Ascending aorta (tissue), 2 donors: Measurements from ENCODE around the gene ASXL2. TPM values are rescaled to one million over a fixed set of nuclear protein-coding genes. Genes with fewer than 3 reads are reported as not detected.

Experiments used
- DNase-seq, 2 donors: peaks; one replicate each; pipeline ENCODE4 v3.0.0-alpha.2; 2019; ENCODE audit warnings: low spot score in 2 of 2
- H3K27ac ChIP-seq, 2 donors: fragments of 200-600 bp; sonication (generic); one replicate each; pipeline ENCODE4 v1.5.1; 2016 to 2017; ENCODE audit warnings: mild to moderate bottlenecking in 1 of 2
- H3K27me3 ChIP-seq: fragments of 200-600 bp; sonication (generic); one replicate; pipeline ENCODE4 v1.5.1; 2017
- H3K36me3 ChIP-seq, 2 donors: fragments of 200-600 bp; sonication (generic); one replicate each; pipeline ENCODE4 v1.5.1; 2016
- H3K4me1 ChIP-seq, 2 donors: fragments of 200-600 bp; sonication (generic); one replicate each; pipeline ENCODE4 v1.5.1; 2016 to 2017; ENCODE audit warnings: mild to moderate bottlenecking in 1 of 2
- H3K4me3 ChIP-seq, 2 donors: fragments of 200-600 bp; sonication (generic); one replicate each; pipeline ENCODE4 v1.5.1; 2016 to 2017; ENCODE audit warnings: mild to moderate bottlenecking in 1 of 2
- H3K9me3 ChIP-seq, 2 donors: fragments of 200-600 bp; sonication (generic); one replicate each; pipeline ENCODE4 v1.5.1; 2016
- intact Hi-C: fragments of 100-400 bp; cut with DNase I; formaldehyde crosslinking; loops from one replicate; pipeline ENCODE4 v1.15.1; 2023
- total RNA-seq: library from RNA; depleted of rRNA; stranded (reverse); fragments of >200 nt; gene quantifications from one replicate; pipeline ENCODE4 v1.1.0, GENCODE V29; 2016
- TF ChIP-seq, protein P1 (sequence below), 3 experiments: fragments of 200-600 bp in 2 of 3; fragments of 450-650 bp in 1 of 3; sonication (generic) in 2 of 3; IDR thresholded peaks; one replicate each; pipeline ENCODE4 v1.5.1; 2016 to 2019; ENCODE audit warnings: antibody characterized with exemption in 3 of 3, mild to moderate bottlenecking in 1 of 3, moderate library complexity in 1 of 3

Gene ASXL2
- total RNA-seq, 1 donor from 2014 or later = 8.7 TPM

DNA sequence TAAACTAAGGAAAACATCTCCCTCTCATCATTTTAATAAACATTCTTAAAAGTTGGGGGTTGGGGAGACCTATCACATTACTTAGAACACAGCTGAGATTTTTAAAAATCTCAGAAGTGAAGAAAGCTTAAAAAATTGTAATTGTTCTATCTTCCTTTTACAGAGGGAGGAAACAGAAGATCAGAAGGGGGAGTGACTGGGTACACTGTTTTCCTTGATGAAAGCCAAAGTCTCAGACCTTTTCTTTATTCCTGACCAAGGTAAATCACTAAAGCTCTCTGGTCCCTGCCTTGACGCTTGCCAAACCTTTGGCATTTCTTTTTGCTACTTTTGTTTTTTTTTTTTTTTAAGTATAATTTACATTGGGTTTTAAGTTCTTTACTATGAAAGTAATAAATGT lies 119.9 kb downstream of the ASXL2 start:
- no peak overlapping the region for H3K27ac ChIP-seq
- intact Hi-C loops = no loop called here
- no peaks in the 10 kb centered on the region for H3K9me3 ChIP-seq
- TF ChIP-seq, protein P1, sequence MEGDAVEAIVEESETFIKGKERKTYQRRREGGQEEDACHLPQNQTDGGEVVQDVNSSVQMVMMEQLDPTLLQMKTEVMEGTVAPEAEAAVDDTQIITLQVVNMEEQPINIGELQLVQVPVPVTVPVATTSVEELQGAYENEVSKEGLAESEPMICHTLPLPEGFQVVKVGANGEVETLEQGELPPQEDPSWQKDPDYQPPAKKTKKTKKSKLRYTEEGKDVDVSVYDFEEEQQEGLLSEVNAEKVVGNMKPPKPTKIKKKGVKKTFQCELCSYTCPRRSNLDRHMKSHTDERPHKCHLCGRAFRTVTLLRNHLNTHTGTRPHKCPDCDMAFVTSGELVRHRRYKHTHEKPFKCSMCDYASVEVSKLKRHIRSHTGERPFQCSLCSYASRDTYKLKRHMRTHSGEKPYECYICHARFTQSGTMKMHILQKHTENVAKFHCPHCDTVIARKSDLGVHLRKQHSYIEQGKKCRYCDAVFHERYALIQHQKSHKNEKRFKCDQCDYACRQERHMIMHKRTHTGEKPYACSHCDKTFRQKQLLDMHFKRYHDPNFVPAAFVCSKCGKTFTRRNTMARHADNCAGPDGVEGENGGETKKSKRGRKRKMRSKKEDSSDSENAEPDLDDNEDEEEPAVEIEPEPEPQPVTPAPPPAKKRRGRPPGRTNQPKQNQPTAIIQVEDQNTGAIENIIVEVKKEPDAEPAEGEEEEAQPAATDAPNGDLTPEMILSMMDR (IDR thresholded peaks at IDR 0.05) = no peak
- H3K36me3 ChIP-seq = peaks cover 19 to 46% of the 10 kb centered on the region in 2 donors
- no peaks in the 10 kb centered on the region for H3K27me3 ChIP-seq
- H3K4me3 ChIP-seq = no peak overlapping the region
- H3K4me1 ChIP-seq = no peaks in the 10 kb centered on the region
- no peak for DNase-seq

DNA sequence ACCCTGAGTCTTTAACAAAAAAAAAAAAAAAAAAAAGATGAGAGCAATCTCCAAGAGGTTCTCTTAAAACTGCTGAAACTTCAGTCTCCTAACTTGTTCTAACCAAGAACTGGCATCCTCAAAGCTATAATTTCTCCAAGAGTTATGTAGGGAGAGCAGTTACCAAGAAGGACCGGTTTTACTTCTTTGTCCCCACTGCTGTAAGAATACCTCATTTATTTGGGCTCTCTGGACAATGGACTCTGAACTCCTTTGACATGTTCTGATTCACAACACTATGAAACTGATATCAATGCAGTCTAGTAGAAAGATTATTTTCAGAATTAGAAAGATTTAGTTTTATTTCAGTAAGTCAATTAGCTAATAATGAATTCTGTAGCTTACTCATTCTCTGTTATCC lies 120.4 kb downstream of the ASXL2 start:
- peaks cover 19 to 50% of the 10 kb centered on the region in 2 donors for H3K36me3 ChIP-seq
- H3K27ac ChIP-seq = no peak overlapping the region
- intact Hi-C loops = no loop called here
- TF ChIP-seq, protein P1 (IDR thresholded peaks at IDR 0.05) = no peak
- H3K9me3 ChIP-seq = no peaks in the 10 kb centered on the region
- no peak for DNase-seq
- no peaks in the 10 kb centered on the region for H3K4me1 ChIP-seq
- no peak overlapping the region for H3K4me3 ChIP-seq
- H3K27me3 ChIP-seq = no peaks in the 10 kb centered on the region

DNA sequence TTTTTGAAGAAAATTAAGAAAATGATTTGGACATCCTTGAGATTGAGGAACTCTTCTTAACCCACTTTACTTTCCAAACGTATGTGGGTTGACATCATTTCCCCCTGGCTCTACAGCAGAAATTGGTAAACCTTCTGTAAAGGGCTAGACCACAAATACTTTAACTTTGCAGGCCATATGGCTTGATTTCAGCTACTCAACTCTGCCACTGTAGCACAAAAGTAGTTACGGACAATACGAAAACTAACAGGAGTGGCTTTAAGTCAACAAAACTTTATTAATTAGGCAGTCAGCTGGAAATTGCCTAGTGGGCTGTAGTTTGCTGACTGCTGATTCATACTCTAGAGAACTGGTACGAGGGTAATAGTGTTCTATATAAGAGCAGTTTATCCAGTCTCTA lies 121.8 kb downstream of the ASXL2 start:
- peaks cover 27 to 61% of the 10 kb centered on the region in 2 donors for H3K36me3 ChIP-seq
- no peaks in the 10 kb centered on the region for H3K27me3 ChIP-seq
- no peaks in the 10 kb centered on the region for H3K4me1 ChIP-seq
- H3K27ac ChIP-seq = no peak overlapping the region
- DNase-seq = no peak
- H3K4me3 ChIP-seq = no peak overlapping the region
- H3K9me3 ChIP-seq = no peaks in the 10 kb centered on the region
- intact Hi-C loops = no loop called here
- TF ChIP-seq, protein P1 (IDR thresholded peaks at IDR 0.05) = no peak

DNA sequence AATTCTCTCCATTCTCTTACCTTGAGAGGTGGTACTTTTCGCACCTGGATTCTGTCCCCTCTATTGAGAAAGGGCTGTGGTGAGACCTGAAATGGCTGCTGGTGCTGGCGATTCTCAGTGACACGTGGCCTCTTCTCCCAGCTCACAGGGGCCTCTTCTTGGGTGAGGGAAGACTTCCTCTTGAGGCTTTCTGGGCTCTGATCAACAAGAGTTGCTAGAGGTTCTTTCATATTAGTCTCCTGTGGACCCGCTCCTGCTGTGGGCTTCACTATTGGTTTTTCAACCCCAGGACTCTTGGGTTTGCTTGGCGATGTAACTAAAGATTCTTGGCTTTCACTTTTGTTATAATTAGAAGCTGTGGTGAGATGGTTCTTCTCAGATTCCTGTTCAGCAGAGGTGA lies 128.6 kb downstream of the ASXL2 start:
- DNase-seq = no peak
- Histone ChIP-seq H3K4me3 (no peak overlapping the region), H3K4me1 (no peaks in the 10 kb centered on the region), H3K27me3 (no peaks in the 10 kb centered on the region), H3K36me3 (peaks cover 43 to 58% of the 10 kb centered on the region in 2 donors), H3K9me3 (no peaks in the 10 kb centered on the region), H3K27ac (no peak overlapping the region)
- intact Hi-C loops = no loop called here
- TF ChIP-seq, protein P1 (IDR thresholded peaks at IDR 0.05) = no peak

DNA sequence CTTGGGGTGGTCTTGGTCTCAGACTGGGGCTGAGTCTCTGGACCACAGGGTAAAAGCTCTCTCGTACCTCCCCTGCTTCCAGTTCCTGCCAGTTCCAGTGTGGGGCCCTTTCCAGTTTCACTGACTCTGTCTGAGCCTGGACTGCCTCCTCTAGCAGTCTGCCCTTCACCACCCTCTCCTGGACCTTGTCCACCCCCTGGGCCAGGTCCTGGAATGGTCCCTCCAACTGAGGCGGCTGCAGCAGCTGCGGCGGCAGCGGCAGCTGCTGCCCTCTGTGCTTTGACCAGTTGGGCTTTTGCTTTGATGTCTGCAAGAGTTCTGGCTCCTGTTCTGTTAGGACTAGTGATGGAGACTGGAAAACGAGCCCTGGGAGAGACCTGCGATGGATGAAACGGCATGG lies 134.2 kb downstream of the ASXL2 start:
- Histone ChIP-seq H3K9me3 (no peaks in the 10 kb centered on the region), H3K36me3 (peaks cover 24 to 36% of the 10 kb centered on the region in 2 donors), H3K27ac (no peak overlapping the region), H3K4me1 (no peaks in the 10 kb centered on the region), H3K27me3 (no peaks in the 10 kb centered on the region), H3K4me3 (no peak overlapping the region)
- TF ChIP-seq, protein P1 (IDR thresholded peaks at IDR 0.05) = no peak
- DNase-seq = no peak
- intact Hi-C loops = no loop called here
